ENCODE measurements around the gene FEM1A. TPM values are rescaled to one million over a fixed set of nuclear protein-coding genes. Genes with fewer than 3 reads are reported as not detected.

FEM1A gene
- total and polyA plus RNA-seq, 9 of the 15 experiments (the other 6 are each of a cell fraction or from before 2014, with no cell fraction given) = 0.08 to 19.0 (median 6.8) TPM

- TF ChIP-seq HDAC2 (IDR thresholded peaks at IDR 0.05) (0 out of 2 replicates have a peak, but pooled peaks have one; percentile 24), SAFB2 (IDR thresholded peaks at IDR 0.05; ENCODE audit: borderline replicate concordance, low read depth, low read length, severe bottlenecking) (no peak), ZNF224 (CRISPR knock-in tag; IDR thresholded peaks at IDR 0.05) (no peak), ZFP1 (CRISPR knock-in tag; IDR thresholded peaks at IDR 0.05) (no peak), ZNF75A (CRISPR knock-in tag; IDR thresholded peaks at IDR 0.05) (no peak), KAT8 (IDR thresholded peaks at IDR 0.05; ENCODE audit: low read depth) (no peak), ZNF699 (CRISPR knock-in tag; IDR thresholded peaks at IDR 0.05; ENCODE audit: insufficient replicate concordance) (no peak), GATAD2A (IDR thresholded peaks at IDR 0.05) (peak; percentile 48; the same call in 1 of the 2 replicates), ILK (tag; IDR thresholded peaks at IDR 0.05; ENCODE audit: borderline replicate concordance, low read depth) (no peak), HDAC1 (IDR thresholded peaks at IDR 0.05) (peak in 1 of 2 experiments; percentile 61; a peak in 2 of 4 replicates)
- TF ChIP-seq, protein P1, sequence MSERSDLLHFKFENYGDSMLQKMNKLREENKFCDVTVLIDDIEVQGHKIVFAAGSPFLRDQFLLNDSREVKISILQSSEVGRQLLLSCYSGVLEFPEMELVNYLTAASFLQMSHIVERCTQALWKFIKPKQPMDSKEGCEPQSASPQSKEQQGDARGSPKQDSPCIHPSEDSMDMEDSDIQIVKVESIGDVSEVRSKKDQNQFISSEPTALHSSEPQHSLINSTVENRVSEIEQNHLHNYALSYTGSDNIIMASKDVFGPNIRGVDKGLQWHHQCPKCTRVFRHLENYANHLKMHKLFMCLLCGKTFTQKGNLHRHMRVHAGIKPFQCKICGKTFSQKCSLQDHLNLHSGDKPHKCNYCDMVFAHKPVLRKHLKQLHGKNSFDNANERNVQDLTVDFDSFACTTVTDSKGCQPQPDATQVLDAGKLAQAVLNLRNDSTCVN (CRISPR knock-in tag; IDR thresholded peaks at IDR 0.05) = no peak
- TF ChIP-seq, protein P2, sequence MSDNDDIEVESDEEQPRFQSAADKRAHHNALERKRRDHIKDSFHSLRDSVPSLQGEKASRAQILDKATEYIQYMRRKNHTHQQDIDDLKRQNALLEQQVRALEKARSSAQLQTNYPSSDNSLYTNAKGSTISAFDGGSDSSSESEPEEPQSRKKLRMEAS (CRISPR knock-in tag; IDR thresholded peaks at IDR 0.05) = peak; percentile 41
These were observed 39.3 kb downstream of the FEM1A start (continued) for GRCh38 chr19:4830768-4831265.
